CD4-positive, alpha-beta T cell treated with Interleukin-21 for 1 hour (primary cell): ENCODE data around the gene NLK.
A peak's percentile ranks its signal among the peaks of the same experiment; 100 is the strongest.

Experiments
- DNase-seq: peaks from one replicate; pipeline ENCODE4 v3.0.0-alpha.2; 2020

NLK gene

GRCh38 chr17:28041068-28041843 lies 1.2 kb upstream of the NLK start:
- peak; percentile 100 for DNase-seq

DNA sequence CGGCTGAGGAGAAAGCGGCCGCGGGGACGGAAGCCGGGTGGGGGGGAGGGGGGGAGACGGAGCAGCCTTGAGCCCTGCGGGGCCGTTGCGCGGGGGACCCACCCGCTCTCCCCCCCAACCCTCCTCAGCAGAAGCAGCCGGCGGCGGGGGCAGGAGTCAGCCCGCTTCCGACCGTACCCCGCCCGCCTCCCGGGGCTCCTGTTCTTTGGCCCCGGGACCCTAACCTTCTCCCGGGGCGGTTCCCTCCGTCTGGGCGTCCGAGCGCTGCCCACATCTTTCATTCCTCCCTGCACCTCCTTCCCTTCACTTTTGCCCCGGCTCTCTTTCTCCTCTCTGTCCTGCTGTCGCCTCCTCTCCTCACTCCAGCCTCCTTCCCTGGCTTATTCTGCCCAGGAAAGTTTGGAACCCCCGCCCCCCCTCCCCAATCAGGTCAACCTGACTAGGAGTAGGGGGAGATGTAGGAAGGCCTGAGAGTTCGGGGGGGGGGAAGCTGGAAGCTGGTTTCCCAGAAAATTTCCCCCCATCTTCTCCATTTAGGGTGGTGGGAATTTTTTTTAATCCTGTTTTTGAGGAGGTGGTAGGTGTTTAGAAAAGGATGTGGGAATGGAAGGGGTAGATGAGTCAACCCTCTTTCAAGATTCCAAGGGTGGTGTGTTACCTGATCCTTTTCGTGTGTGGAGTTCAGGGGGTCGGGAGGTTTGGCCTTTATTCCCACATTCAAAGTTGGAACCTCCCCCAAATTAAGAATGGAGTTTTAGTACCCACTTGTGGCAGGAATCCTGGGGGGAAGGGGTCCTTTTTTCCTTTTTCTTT lies 427 bp upstream of the NLK start:
- no peak for DNase-seq

GRCh38 chr17:28042721-28043291 lies 329 bp downstream of the NLK start:
- DNase-seq, result no peak

- no peak for DNase-seq
Observed at GRCh38 chr17:28043296-28043695, 819 bp downstream of the NLK start.

DNA sequence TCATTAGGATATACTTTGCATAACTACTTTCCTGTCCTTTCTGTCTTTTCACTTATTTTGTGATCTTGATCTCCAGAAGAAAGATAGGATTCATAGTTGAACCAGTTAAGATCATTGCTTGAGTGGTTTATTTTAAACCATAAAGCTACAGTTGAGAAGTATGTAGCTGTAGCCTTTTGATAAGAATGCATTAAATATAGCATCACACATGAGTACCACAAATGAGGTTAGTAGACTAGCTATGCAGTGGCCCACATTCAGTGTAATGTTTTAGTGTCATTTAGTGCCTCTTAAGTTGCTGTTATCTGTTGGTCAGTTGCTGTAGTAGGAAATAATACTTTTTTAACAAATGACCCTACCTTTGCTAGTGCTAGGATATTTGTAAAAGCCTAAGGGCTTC lies 1.3 kb downstream of the NLK start:
- DNase-seq, result no peak

GRCh38 chr17:28045304-28045703 lies 2.8 kb downstream of the NLK start:
- no peak for DNase-seq

- DNase-seq, result no peak
Observed at GRCh38 chr17:28046034-28046825, 3.8 kb downstream of the NLK start.

DNA sequence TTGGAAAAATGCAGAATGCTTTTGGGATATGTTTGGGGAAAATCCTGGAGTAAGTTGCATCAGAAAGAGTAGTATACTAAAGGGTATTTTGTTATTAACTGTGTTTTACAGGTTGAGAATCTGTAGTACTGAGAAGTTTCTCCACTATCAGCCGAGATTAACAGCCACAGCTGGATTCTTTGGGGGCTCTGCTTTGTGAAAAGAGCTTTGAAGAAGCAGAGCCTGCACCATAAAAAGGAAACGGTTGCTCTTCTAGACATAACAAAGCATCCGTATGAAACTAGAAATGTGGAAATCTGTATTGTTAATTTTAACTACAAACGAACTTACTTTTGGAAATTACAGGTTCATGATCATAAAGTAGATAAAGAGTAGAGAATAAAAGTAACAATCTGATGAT lies 5.3 kb downstream of the NLK start:
- DNase-seq, result no peak

DNA sequence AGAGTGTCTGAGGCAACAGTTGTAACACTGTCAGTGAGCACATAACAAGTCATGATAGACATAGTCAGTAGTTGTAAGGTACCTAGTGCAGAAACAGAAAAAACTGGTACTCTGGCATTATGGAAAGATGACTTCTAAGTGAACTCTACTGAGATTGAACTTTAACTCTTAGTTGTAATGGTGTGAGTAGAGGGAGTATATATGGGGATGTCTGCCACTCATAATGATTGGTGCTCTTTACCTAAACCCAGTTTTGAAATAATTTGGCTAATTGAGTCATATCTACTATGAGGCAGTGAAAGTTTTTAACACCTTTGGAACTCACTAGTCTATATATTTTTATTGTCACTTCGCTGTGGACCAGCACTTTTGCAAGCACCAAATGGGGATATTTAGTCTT lies 6.6 kb downstream of the NLK start:
- no peak for DNase-seq

GRCh38 chr17:28053044-28053670 lies 10.7 kb downstream of the NLK start:
- DNase-seq, result no peak

DNA sequence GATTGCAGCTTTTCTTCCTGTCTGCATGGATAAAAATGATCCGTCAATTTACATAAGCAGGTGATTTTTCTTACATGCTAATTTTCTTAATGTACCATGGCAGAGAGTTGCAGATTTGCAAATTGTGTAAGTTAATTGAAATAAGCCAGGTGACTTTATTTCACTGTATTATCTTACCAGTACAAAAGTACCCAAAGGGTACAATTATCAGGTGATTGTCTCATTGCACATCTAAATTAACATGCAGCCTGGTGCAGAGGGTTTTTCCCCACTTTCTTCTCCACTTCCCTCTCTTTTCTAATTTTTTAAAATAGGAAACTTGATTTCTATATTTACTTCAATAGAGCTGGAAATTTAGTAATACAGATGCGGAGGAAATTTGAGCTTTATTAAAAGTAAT lies 11.2 kb downstream of the NLK start:
- no peak for DNase-seq

- DNase-seq, result no peak
Observed at GRCh38 chr17:28055546-28056275, 13.2 kb downstream of the NLK start.

DNA sequence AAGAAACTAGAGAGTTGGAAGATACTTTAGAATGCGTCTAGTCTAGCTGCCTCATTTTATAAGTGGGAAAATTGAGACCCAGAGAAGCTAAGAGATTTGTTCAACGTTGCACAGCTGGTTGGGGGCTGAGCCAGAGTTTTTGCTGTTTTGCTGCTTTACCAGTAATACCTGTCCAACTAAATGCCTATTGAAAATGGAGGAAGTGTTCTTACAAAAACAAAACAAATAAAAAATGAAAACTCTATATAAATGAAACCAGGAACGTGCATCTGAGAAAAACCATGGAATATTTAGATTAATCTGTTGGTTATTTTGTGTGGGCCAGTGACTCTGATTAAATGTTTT lies 13.8 kb downstream of the NLK start:
- no peak for DNase-seq

- DNase-seq, result peak; percentile 13
Observed at GRCh38 chr17:28057731-28058246, 15.3 kb downstream of the NLK start.

- no peak for DNase-seq
Observed at GRCh38 chr17:28059675-28060074, 17.2 kb downstream of the NLK start.

GRCh38 chr17:28065706-28066105 lies 23.2 kb downstream of the NLK start:
- no peak for DNase-seq

DNA sequence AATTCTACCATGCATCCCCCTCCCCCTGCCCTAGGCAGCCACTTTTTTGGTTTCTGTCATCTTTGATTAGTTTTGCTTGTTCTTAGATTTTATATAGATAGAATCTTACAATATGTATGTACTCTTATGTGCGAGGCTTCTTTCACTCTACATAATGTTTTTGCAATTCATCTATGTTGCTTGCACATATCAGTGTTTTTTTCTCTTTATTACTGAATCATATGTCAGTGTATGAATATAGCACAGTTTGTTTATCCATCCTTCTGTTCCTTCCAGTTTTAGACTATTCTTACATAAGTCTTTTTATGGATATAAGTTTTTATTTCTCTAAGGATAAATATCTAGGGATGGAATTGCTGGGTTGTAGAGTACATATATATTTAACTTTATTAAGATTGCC lies 26.6 kb downstream of the NLK start:
- DNase-seq, result no peak

DNA sequence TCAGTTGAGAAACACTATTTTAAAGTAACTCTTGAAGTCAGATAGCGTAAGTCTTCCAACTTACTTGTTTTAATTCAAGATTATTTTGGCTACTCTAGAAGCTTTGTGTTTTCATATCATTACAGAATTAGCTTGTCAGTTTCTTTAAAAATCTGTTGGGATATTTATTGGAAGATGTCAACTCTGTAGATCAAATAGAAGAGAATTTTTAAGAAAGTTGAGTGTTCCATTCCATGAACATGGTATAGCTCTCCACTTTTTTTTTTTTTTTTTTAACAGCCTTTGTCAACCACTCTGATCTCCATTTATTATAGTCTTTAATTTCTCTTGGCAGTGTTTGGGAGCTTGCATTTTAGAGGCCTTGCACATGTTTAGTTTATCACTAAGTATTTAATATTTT lies 28.7 kb downstream of the NLK start:
- DNase-seq, result no peak

DNA sequence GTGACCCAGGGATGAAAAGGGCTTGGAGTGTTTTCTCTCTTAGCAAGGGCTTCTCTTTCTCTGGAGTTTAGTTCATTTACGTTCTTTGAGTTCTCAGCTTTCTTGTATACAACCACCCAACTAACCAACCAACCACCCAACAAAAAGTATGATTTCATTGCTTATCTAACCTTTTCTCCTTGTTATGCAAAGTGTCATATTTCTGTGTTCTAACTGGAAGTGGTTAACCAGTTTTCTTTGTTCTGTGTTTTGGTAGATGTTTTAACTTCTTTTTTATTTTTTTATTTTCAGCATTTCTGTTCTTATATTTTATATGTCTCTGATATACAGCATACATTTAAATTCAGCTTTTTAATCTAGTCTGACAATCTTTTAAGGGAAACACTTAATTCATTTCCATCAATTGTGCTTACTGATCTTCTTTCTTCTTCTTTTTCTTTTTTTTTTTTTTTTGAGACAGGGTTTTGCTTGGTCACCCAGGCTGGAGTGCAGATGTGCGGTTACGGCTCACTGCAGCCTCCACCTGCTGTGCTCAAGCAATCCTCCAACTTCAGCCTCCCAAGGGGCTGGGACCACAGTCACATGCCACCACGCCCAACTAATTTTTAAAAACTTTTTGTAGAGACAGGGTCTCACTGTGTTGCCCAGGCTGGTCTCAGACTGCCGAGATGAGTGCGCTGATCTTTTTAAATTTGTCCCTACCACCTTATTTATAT lies 29.6 kb downstream of the NLK start:
- peak; percentile 30 for DNase-seq

- no peak for DNase-seq
Observed at GRCh38 chr17:28072936-28073533, 30.6 kb downstream of the NLK start.

- no peak for DNase-seq
Observed at GRCh38 chr17:28074010-28074409, 31.5 kb downstream of the NLK start.
